ENCODE results near the gene RHOU.
"Not testable (repeated sequence)": the region's sequence is repeated elsewhere in the genome, so short reads cannot be mapped to it uniquely, and the experiment has no call there.

RHOU gene

GRCh38 chr1:228755800-228756199 is 20.5 kb downstream of the RHOU start:
- in situ Hi-C loops (cut with HindIII; ENCODE audit: low sequenced_read_pairs) = no loop called here

- in situ Hi-C loops (cut with HindIII; ENCODE audit: low sequenced_read_pairs) = no loop called here
These were observed 21.2 kb downstream of the RHOU start for GRCh38 chr1:228756457-228756856.

GRCh38 chr1:228758447-228758846 is 23.2 kb downstream of the RHOU start:
- in situ Hi-C loops (cut with HindIII; ENCODE audit: low sequenced_read_pairs) = no loop called here

- in situ Hi-C loops (cut with HindIII; ENCODE audit: low sequenced_read_pairs) = no loop called here
These were observed 25.7 kb downstream of the RHOU start for GRCh38 chr1:228760979-228761378.

DNA sequence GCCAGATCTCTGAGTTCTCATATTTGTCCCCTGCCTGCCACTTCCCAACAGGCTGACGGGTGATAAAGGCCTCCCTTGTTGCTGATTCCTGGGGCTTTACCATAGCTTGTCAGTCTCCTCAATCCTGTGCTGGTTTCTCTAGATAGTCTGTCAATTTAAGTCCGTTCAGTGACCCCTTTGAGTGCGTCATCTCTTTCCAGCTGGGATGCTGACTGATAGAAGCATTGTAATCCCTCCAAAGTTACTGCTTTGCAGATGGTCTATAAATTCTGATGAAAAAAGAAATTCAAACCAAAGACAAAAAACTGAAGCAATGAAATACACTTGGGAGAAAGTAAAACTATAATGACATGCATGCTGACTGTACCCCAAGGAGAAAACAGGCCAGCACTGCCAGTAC is 28.3 kb downstream of the RHOU start:
- in situ Hi-C loops (cut with HindIII; ENCODE audit: low sequenced_read_pairs) = no loop called here

GRCh38 chr1:228765168-228765946 is 30.1 kb downstream of the RHOU start:
- in situ Hi-C loops (cut with HindIII; ENCODE audit: low sequenced_read_pairs) = no loop called here

DNA sequence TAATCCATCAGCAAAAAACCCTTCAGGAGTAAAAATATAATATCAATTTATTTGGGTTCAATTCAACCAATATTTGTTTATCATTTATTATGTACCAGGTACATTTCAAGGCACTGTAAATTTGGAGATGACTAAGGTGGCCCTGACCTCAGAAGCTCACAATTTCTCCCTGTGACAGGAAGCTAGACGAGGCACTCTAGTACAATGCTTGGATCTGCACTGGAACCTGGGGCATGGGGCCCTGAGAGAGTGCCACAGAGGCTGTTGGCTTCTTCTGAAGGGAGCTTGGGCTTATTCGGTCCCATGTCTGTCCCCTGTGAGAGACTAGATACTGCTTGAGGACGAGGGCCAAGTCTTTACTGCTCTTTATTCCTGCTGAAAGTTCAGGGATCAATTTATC is 31.5 kb downstream of the RHOU start:
- in situ Hi-C loops (cut with HindIII; ENCODE audit: low sequenced_read_pairs) = no loop called here

DNA sequence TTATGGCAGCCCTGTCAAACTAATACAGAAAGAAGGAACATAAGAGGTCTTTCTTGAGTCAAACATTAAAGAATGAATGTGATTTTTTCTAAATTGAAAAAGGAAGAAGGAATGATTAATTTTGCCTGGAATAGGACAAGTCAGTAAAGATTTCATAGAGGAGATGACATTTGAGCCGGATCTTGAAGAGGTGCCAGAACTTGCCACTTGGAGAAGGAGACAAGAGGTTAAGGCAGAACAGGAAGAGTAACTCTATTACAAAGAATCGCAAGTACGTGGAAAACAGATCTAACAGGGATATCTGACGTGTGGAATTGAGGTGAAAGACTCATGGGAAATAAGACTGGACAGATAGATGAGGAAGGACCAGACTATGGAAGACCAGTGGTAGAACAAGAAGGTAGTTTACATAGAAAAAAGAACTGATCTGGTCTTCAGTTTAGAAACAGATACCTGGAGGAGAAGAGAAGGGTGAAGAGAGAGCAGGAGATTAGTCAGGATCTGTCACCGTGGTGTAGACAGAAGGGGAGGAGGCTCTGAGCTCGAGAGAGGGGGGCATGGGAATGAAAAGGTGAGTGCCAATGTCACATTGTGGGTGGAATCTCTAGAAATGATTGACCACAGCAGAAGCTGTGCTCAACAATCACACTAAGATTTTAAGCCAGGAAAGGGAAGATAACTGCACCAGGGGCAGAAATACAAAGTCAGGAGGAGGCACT is 32.5 kb downstream of the RHOU start:
- in situ Hi-C loops (cut with HindIII; ENCODE audit: low sequenced_read_pairs) = no loop called here

GRCh38 chr1:228768355-228769000 is 33.2 kb downstream of the RHOU start:
- in situ Hi-C loops (cut with HindIII; ENCODE audit: low sequenced_read_pairs) = no loop called here

DNA sequence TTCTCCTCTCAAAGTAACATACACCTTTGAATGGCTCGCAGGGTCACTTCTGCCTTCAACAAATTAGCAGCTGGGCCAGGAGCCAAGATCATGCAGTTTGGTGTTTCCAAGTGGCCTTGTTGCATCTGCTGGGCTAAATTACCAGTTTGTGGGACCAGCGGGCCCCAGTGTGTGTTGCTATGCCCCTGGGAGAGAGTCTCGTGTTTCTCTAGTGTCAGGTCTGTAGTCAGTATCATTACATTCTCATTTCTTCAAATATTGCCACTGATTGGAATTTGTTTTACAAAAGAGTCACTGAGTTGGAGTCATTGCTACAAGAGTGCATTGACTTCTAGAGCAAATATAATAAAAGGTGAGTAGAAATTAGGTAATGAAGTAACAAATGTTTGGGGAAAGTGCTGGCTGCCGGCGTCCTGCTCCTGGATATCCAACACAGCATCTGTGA is 35.5 kb downstream of the RHOU start:
- in situ Hi-C loops (cut with HindIII; ENCODE audit: low sequenced_read_pairs) = no loop called here

GRCh38 chr1:228772516-228773212 is 37.4 kb downstream of the RHOU start:
- in situ Hi-C loops (cut with HindIII; ENCODE audit: low sequenced_read_pairs) = no loop called here

DNA sequence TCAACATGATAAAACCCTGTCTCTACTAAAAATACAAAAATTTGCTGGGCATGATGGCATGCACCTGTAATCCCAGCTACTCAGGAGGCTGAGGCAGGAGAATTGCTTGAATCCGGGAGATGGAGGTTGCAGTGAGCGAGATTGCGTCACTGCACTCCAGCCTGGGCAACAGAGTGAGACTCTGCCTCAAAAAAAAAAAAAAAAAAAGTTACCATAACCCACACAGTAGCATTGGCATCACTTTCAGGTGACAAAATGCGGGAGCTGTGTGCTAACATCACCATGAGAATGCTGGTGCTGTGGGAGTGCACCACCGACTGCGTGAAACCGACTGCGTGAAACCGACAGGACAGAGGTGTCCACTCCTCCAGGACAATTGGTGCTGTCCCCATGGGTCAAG is 40.7 kb downstream of the RHOU start:
- in situ Hi-C loops (cut with HindIII; ENCODE audit: low sequenced_read_pairs) = not testable (repeated sequence)

- in situ Hi-C loops (cut with HindIII; ENCODE audit: low sequenced_read_pairs) = no loop called here
These were observed 41.2 kb downstream of the RHOU start for GRCh38 chr1:228776449-228776848.

GRCh38 chr1:228777236-228777635 is 42.0 kb downstream of the RHOU start:
- in situ Hi-C loops (cut with HindIII; ENCODE audit: low sequenced_read_pairs) = no loop called here

DNA sequence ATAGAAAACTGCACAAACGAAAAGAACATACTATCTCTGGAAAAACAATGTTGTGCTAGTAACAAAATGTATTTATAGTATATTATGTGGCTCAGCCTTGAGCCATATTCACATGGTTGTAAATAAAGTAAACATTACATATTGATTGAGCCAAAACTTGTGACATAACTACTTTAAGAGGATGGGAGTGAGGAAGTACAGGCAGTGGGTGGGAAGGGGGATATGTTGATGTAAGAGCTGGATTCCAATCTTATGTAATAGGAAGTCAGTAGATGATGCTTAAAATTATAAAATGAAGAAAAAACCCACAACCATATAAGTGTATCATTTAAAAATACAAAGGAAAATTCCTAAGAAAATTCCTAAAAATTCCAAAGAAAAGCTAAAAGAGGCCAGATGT is 42.7 kb downstream of the RHOU start:
- in situ Hi-C loops (cut with HindIII; ENCODE audit: low sequenced_read_pairs) = no loop called here

DNA sequence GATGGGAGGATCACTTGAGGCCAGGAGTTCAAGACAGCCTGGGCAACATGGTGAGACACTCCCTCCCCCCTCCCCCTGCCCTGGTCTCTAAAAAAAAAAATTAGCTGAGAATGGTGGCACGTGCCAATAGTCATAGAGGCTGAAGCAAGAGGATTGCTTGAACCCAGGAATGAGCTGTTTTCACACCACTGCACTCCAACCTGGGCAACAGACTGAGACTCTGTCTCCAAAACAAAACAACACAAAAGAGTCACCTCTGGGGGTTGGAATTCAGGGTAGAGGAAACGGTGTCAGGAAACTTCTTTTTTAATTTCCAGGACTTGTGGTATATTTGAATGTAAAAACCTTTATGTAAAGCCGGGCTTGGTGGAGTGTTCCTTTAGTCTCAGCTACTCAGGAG is 43.2 kb downstream of the RHOU start:
- in situ Hi-C loops (cut with HindIII; ENCODE audit: low sequenced_read_pairs) = no loop called here

DNA sequence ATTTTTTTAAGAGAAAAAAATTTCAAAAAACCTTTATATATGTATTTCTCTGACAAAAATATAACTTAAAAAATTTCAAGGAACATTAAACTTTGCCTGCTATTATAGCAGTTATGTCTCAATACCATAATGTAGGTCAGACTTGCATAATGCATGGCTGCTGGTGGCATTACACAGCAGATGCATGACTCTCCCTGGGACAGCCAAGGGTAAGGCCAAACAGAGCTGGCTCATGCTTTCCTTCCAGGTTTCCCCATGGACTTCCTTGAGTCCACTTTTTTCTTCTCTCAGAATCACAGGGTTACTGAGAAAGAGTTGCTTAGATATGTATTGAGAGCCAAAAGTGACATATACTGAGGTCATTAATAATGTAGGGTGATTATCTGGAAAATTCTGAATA is 43.7 kb downstream of the RHOU start:
- in situ Hi-C loops (cut with HindIII; ENCODE audit: low sequenced_read_pairs) = no loop called here

DNA sequence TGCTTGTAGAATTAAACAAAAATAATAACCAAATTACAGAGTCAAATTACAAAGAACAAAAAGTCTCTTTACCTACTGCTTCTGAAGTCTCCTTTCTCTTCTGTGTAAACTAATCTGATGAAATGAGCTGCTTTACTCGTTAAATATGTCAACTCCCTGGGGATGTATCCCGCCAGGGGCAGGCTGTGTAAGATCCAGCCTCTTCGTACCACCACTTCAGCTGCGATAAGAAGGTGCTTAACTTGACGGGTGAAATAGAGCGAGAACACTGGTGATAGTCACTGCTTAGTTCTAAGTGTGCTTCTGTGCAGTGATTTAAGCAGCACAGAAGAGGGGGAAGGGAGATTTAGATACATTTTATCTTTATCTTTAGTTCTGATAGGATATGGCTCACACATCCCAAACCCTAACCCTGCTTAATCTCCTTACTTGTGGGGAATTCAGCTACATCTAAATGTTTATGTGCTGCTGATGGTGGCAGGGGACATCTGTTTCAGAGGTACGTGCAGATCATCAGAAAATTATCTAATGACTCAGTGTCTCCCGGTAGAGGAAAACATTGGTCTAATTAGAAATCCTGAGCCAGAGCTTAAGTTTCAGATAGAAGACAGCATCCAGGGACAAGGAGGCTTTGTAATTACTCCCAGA is 46.0 kb downstream of the RHOU start:
- in situ Hi-C loops (cut with HindIII; ENCODE audit: low sequenced_read_pairs) = no loop called here

DNA sequence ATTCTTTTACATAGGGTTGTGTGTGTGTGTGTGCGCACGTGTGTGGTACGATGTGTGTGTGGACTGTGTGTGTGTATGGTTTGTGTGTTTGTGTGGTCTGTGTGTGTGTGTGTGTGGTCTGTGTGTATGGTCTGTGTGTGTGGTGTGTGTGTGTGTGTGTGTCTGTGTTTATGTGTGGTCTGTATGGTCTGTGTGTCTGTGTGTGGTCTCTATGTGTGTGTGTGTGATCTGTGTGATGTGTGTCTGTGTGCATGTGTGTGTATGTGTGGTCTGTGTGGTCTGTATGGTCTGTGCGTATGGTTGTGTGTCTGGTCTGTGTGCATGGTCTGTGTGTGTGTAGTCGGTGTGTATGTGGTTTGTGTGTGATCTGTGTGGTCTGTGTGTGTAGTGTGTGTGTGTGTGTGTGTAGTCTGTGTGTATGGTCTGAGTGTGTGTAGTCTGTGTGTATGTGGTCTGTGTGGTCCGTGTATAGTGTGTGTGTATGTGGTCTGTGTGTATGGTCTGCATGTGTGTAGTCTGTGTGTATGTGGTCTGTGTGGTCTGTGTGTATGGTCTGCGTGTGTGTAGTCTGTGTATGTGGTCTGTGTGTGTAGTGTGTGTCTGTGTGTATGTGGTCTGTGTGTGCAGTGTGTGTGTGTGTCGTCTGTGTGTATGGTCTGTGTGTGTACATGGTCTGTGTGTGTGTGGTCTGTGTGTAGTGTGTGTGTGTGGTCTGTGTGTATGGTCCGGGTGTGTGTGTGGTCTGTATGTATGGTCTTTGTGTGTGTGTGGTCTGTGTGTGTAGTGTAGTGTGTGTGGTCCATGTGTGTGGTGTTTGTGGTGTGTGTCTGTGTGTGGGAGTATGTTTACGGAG is 46.8 kb downstream of the RHOU start:
- in situ Hi-C loops (cut with HindIII; ENCODE audit: low sequenced_read_pairs) = no loop called here
